Measurements from ENCODE around the gene BCL2.

- TF ChIP-seq CTCF (IDR thresholded peaks at IDR 0.05; ENCODE audit: low read depth, low read length) (no peak), EZH2phosphoT487 (IDR thresholded peaks at IDR 0.05; ENCODE audit: low read depth) (no peak)
Measured at GRCh38 chr18:63293935-63294334, 25.6 kb downstream of the BCL2 start.
